SU-DHL-6 (cell line): ENCODE data around the gene IL1R1.

Experiments
- H2AFZ ChIP-seq: fragments of 200-600 bp; sonication (generic); 2 replicates; pipeline ENCODE4 v1.6.1; 2014; ENCODE audit warnings: low read depth, mild to moderate bottlenecking, moderate library complexity, mixed read lengths, antibody characterized with exemption, low read length; ENCODE audit not compliant: severe bottlenecking
- H3F3A ChIP-seq: fragments of 200-600 bp; shearing (Covaris generic); 2 replicates; pipeline ENCODE4 v1.6.0; 2016; ENCODE audit warnings: antibody characterized with exemption, mild to moderate bottlenecking; ENCODE audit not compliant: insufficient read depth
- H3K27ac ChIP-seq: fragments of 200-600 bp; sonication (generic); 2 replicates; pipeline ENCODE4 v1.5.1; 2016; ENCODE audit warnings: low read depth, mild to moderate bottlenecking, low read length, moderate library complexity, mixed read lengths
- H3K27me3 ChIP-seq: fragments of 200-600 bp; sonication (generic), shearing (Covaris generic); 2 replicates; pipeline ENCODE4 v1.6.0; 2014; ENCODE audit warnings: mild to moderate bottlenecking, low read length
- H3K36me3 ChIP-seq: fragments of 200-600 bp; sonication (generic); 2 replicates; pipeline ENCODE4 v1.6.1; 2014; ENCODE audit warnings: mild to moderate bottlenecking, low read length, mixed read lengths
- H3K4me2 ChIP-seq: fragments of 300-600, 200-600 bp; shearing (Covaris generic), sonication (generic); 2 replicates; pipeline ENCODE4 v1.6.0; 2014; ENCODE audit warnings: low read length, low read depth, mild to moderate bottlenecking; ENCODE audit not compliant: poor library complexity, severe bottlenecking
- H3K4me3 ChIP-seq: fragments of 200-600 bp; sonication (generic); 2 replicates; pipeline ENCODE4 v1.5.1; 2014; ENCODE audit warnings: antibody characterized with exemption, low read length, mild to moderate bottlenecking, mixed read lengths; ENCODE audit not compliant: insufficient read depth, poor library complexity, severe bottlenecking
- H3K79me2 ChIP-seq: fragments of 200-600 bp; sonication (generic); 2 replicates; pipeline ENCODE4 v1.6.1; 2014; ENCODE audit warnings: mild to moderate bottlenecking, low read length, moderate library complexity; ENCODE audit not compliant: insufficient read depth
- H3K9ac ChIP-seq: fragments of 200-600 bp; sonication (generic); 2 replicates; pipeline ENCODE4 v1.7.0; 2014; ENCODE audit warnings: mild to moderate bottlenecking, low read length
- H3K9me2 ChIP-seq: fragments of 200-600 bp; sonication (generic); replicated peaks from 2 replicates; pipeline ENCODE4 v1.6.1; 2014; ENCODE audit warnings: low read length; ENCODE audit not compliant: insufficient read depth
- H3K9me3 ChIP-seq: fragments of 200-600 bp; sonication (generic); 2 replicates; pipeline ENCODE4 v1.6.1; 2014; ENCODE audit warnings: low read length, mixed read lengths; ENCODE audit not compliant: insufficient read depth
- H4K20me1 ChIP-seq: fragments of 200-600 bp; sonication (generic); 2 replicates; pipeline ENCODE4 v1.6.1; 2014; ENCODE audit warnings: low read depth, mild to moderate bottlenecking, antibody characterized with exemption, low read length, moderate library complexity, mixed read lengths
- EZH2phosphoT487 ChIP-seq: fragments of 200-600 bp; sonication (generic), shearing (Covaris generic); conservative IDR thresholded peaks from 2 replicates; pipeline ENCODE4 v1.6.1; 2018; ENCODE audit warnings: mild to moderate bottlenecking, antibody characterized with exemption, low read length, moderate library complexity, mixed read lengths
- TF ChIP-seq, protein P1 (sequence below): fragments of 200-600 bp; sonication (generic); IDR thresholded peaks from one replicate; pipeline ENCODE4 v1.5.1; 2017; ENCODE audit warnings: antibody characterized with exemption, mild to moderate bottlenecking, low read length, moderate library complexity; ENCODE audit not compliant: insufficient read depth, poor library complexity, severe bottlenecking

The IL1R1 gene

DNA sequence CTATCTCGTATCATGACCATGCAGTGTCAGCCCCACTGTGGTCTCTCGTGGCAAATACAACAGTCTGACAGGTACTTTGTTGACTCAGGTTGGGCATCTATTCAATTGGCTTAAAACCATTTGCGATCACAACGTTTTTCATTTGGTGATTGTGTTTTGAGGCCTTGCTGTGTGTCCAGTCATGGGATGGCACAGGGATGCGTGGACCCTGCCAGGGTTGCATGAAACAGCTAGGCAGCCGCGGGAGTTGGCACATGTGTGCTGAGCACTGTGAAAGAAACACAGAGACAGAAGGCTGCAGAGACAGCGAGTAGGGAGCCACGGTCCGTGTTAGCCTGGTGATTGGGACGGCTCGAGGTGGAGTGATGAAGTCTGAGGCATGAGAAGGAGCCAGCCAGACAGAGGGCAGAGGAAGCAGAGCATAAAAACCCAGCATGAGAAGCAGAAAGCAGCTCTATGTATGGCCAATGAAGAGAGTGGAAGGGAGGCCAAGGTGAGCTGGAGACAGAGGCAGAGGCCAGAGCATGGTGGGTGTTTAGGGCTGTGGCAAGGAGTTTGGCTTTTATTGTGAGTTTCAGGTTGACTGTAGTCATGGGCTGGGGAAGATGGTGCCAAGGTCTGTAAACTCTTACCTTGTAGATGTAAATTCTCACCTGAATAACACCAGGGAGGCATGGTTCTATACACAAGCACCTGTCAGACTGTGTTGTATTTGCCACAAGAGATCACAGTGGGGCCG, 31.8 kb upstream of the IL1R1 start:
- H3K4me3 ChIP-seq = no peak overlapping the region
- H3K79me2 ChIP-seq = no peaks in the 10 kb centered on the region
- H3K9me2 ChIP-seq = no peaks in the 10 kb centered on the region
- H3K27ac ChIP-seq = no peak overlapping the region
- H3K9me3 ChIP-seq = no peaks in the 10 kb centered on the region
- no peak for TF ChIP-seq EZH2phosphoT487
- TF ChIP-seq, protein P1, sequence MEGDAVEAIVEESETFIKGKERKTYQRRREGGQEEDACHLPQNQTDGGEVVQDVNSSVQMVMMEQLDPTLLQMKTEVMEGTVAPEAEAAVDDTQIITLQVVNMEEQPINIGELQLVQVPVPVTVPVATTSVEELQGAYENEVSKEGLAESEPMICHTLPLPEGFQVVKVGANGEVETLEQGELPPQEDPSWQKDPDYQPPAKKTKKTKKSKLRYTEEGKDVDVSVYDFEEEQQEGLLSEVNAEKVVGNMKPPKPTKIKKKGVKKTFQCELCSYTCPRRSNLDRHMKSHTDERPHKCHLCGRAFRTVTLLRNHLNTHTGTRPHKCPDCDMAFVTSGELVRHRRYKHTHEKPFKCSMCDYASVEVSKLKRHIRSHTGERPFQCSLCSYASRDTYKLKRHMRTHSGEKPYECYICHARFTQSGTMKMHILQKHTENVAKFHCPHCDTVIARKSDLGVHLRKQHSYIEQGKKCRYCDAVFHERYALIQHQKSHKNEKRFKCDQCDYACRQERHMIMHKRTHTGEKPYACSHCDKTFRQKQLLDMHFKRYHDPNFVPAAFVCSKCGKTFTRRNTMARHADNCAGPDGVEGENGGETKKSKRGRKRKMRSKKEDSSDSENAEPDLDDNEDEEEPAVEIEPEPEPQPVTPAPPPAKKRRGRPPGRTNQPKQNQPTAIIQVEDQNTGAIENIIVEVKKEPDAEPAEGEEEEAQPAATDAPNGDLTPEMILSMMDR = no peak
- H3F3A ChIP-seq = no peaks in the 10 kb centered on the region
- H3K36me3 ChIP-seq = no peaks in the 10 kb centered on the region
- H4K20me1 ChIP-seq = no peaks in the 10 kb centered on the region
- H3K4me2 ChIP-seq = no peak overlapping the region
- no peak overlapping the region for H2AFZ ChIP-seq
- H3K27me3 ChIP-seq = no peaks in the 10 kb centered on the region
- no peak overlapping the region for H3K9ac ChIP-seq

DNA sequence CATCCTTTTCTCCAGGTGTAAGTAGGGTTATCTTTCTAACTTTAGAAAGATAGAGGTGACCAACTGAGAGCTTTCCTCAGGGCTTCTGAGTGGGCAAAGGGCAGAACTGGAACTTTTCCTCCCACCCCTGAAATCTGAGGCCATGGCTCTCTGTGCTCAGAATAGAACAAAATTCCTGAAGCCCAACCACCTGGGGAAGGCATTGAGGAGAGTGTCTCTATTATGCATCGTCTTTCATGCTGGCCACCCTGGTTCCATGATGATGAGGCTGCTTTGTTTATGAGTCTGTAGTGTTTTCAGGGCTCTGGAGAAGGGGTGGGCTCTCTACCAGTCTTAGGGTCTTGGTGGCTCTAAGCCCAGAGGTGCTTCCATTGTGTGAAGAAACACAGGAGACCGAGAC, 30.7 kb upstream of the IL1R1 start:
- H3K9me2 ChIP-seq = no peaks in the 10 kb centered on the region
- H2AFZ ChIP-seq = no peak overlapping the region
- no peaks in the 10 kb centered on the region for H3K36me3 ChIP-seq
- TF ChIP-seq, protein P1 = no peak
- TF ChIP-seq EZH2phosphoT487 = no peak
- no peak overlapping the region for H3K9ac ChIP-seq
- no peak overlapping the region for H3K4me2 ChIP-seq
- no peaks in the 10 kb centered on the region for H3F3A ChIP-seq
- H4K20me1 ChIP-seq = no peaks in the 10 kb centered on the region
- no peaks in the 10 kb centered on the region for H3K27me3 ChIP-seq
- H3K27ac ChIP-seq = no peak overlapping the region
- H3K4me3 ChIP-seq = no peak overlapping the region
- H3K9me3 ChIP-seq = no peaks in the 10 kb centered on the region
- H3K79me2 ChIP-seq = no peaks in the 10 kb centered on the region

DNA sequence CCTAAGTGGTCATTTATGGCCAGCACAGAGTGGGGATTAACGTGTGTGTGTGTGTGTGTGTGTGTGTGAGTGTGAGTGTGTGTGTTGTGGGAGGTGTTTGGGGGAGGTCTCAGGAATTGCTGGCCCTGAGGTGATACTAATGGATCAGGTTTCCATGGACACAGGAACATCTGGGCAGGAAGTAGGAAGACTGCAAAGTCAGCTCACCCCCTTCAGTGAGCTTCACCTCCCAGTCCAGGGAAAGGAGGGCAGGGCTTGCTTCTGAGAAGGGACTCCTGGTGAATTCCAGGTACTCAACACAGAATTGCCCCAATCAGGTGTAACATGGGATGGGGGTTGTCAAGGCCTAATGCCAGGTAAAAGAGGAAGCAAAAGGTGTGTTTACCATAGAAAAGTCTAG, 30.3 kb upstream of the IL1R1 start:
- no peaks in the 10 kb centered on the region for H3K9me2 ChIP-seq
- no peaks in the 10 kb centered on the region for H3K79me2 ChIP-seq
- no peak overlapping the region for H3K4me3 ChIP-seq
- no peaks in the 10 kb centered on the region for H3K9me3 ChIP-seq
- TF ChIP-seq, protein P1 = no peak
- no peak for TF ChIP-seq EZH2phosphoT487
- no peak overlapping the region for H3K4me2 ChIP-seq
- no peak overlapping the region for H2AFZ ChIP-seq
- H3K36me3 ChIP-seq = no peaks in the 10 kb centered on the region
- no peaks in the 10 kb centered on the region for H4K20me1 ChIP-seq
- no peaks in the 10 kb centered on the region for H3F3A ChIP-seq
- no peaks in the 10 kb centered on the region for H3K27me3 ChIP-seq
- H3K9ac ChIP-seq = no peak overlapping the region
- H3K27ac ChIP-seq = no peak overlapping the region
